ENCODE measurements around the gene ZNF497. TPM values are rescaled to one million over a fixed set of nuclear protein-coding genes. Genes with fewer than 3 reads are reported as not detected.

The ZNF497 gene
- total and polyA plus RNA-seq, 2 of the 13 experiments (the other 11 are each of a cell fraction or from before 2014, with no cell fraction given) = 1.5 to 1.9 TPM

DNA sequence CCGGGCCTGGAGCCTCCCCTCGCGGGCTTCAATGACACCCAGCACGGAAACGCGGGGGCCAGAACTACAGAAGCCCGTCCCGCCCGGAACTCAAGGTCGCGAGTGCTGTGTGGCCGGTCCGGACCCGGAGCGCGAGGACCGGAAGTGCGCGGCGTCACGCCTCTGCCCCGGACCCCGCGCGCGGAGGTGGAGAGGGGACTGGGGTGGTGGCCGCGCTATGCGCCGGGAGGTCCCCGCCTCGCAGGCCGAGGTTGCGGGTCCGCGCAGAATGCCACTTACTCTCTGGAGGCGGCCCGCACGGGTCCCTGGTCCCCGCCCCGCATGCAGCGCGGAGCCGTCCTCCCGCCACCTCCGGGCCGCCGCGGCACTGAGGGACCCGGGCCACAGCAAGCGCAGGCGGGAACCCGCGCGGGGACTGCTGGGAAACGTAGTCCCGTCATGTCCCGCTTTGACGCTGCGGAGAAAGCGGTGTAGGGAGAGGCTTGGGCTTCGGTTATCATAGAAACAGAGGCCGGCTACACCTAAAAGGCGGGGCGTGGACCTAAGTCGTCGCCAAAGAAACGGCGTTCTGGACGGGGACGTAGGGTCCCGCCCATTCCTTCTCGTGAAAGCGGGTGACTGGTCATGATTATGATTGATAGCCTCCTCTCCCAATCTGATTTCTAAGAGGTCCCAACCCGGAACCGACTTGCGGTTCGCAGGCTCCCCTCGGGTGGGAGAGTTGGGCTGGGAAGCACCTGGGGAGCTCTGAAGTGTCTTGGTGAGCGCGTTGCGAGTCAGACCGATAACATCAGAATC lies 18.3 kb upstream of the ZNF497 start, which contains the start of gene ZNF837 (continued):
- TF ChIP-seq, protein P1, sequence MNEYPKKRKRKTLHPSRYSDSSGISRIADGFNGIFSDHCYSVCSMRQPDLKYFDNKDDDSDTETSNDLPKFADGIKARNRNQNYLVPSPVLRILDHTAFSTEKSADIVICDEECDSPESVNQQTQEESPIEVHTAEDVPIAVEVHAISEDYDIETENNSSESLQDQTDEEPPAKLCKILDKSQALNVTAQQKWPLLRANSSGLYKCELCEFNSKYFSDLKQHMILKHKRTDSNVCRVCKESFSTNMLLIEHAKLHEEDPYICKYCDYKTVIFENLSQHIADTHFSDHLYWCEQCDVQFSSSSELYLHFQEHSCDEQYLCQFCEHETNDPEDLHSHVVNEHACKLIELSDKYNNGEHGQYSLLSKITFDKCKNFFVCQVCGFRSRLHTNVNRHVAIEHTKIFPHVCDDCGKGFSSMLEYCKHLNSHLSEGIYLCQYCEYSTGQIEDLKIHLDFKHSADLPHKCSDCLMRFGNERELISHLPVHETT (CRISPR knock-in tag; conservative IDR thresholded peaks at IDR 0.05) = peak; percentile 92
- TF ChIP-seq ZNF143 (CRISPR knock-in tag; IDR thresholded peaks at IDR 0.05) = peak; percentile 92
- TF ChIP-seq ZNF124 (CRISPR knock-in tag; IDR thresholded peaks at IDR 0.05) = peak; percentile 80
- TF ChIP-seq, protein P2, sequence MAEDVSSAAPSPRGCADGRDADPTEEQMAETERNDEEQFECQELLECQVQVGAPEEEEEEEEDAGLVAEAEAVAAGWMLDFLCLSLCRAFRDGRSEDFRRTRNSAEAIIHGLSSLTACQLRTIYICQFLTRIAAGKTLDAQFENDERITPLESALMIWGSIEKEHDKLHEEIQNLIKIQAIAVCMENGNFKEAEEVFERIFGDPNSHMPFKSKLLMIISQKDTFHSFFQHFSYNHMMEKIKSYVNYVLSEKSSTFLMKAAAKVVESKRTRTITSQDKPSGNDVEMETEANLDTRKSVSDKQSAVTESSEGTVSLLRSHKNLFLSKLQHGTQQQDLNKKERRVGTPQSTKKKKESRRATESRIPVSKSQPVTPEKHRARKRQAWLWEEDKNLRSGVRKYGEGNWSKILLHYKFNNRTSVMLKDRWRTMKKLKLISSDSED (CRISPR knock-in tag; IDR thresholded peaks at IDR 0.05) = no peak
- peak; percentile 96 for TF ChIP-seq CBFB (CRISPR knock-in tag; IDR thresholded peaks at IDR 0.05)
- peak; percentile 70; the same call in 1 of the 2 replicates for TF ChIP-seq MED1 (CRISPR knock-in tag; IDR thresholded peaks at IDR 0.05)
- TF ChIP-seq ZNF383 (CRISPR knock-in tag; IDR thresholded peaks at IDR 0.05; ENCODE audit: borderline replicate concordance) = no peak
- TF ChIP-seq ZNF839 (CRISPR knock-in tag; IDR thresholded peaks at IDR 0.05; ENCODE audit: borderline replicate concordance) = no peak
- TF ChIP-seq SOX13 (IDR thresholded peaks at IDR 0.05) = no peak
- TF ChIP-seq SOX13 (CRISPR knock-in tag; conservative IDR thresholded peaks at IDR 0.05 in 1 of 2, IDR thresholded peaks at IDR 0.05 in 1 of 2) = peak in 1 of 2 experiments; percentile 53; a peak in 2 of 4 replicates
- peak; percentile 96 for TF ChIP-seq SPEN (CRISPR knock-in tag; IDR thresholded peaks at IDR 0.05; ENCODE audit: low read depth)
- TF ChIP-seq, protein P3, sequence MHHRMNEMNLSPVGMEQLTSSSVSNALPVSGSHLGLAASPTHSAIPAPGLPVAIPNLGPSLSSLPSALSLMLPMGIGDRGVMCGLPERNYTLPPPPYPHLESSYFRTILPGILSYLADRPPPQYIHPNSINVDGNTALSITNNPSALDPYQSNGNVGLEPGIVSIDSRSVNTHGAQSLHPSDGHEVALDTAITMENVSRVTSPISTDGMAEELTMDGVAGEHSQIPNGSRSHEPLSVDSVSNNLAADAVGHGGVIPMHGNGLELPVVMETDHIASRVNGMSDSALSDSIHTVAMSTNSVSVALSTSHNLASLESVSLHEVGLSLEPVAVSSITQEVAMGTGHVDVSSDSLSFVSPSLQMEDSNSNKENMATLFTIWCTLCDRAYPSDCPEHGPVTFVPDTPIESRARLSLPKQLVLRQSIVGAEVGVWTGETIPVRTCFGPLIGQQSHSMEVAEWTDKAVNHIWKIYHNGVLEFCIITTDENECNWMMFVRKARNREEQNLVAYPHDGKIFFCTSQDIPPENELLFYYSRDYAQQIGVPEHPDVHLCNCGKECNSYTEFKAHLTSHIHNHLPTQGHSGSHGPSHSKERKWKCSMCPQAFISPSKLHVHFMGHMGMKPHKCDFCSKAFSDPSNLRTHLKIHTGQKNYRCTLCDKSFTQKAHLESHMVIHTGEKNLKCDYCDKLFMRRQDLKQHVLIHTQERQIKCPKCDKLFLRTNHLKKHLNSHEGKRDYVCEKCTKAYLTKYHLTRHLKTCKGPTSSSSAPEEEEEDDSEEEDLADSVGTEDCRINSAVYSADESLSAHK (CRISPR knock-in tag; IDR thresholded peaks at IDR 0.05; ENCODE audit: borderline replicate concordance) = no peak
- TF ChIP-seq, protein P4, sequence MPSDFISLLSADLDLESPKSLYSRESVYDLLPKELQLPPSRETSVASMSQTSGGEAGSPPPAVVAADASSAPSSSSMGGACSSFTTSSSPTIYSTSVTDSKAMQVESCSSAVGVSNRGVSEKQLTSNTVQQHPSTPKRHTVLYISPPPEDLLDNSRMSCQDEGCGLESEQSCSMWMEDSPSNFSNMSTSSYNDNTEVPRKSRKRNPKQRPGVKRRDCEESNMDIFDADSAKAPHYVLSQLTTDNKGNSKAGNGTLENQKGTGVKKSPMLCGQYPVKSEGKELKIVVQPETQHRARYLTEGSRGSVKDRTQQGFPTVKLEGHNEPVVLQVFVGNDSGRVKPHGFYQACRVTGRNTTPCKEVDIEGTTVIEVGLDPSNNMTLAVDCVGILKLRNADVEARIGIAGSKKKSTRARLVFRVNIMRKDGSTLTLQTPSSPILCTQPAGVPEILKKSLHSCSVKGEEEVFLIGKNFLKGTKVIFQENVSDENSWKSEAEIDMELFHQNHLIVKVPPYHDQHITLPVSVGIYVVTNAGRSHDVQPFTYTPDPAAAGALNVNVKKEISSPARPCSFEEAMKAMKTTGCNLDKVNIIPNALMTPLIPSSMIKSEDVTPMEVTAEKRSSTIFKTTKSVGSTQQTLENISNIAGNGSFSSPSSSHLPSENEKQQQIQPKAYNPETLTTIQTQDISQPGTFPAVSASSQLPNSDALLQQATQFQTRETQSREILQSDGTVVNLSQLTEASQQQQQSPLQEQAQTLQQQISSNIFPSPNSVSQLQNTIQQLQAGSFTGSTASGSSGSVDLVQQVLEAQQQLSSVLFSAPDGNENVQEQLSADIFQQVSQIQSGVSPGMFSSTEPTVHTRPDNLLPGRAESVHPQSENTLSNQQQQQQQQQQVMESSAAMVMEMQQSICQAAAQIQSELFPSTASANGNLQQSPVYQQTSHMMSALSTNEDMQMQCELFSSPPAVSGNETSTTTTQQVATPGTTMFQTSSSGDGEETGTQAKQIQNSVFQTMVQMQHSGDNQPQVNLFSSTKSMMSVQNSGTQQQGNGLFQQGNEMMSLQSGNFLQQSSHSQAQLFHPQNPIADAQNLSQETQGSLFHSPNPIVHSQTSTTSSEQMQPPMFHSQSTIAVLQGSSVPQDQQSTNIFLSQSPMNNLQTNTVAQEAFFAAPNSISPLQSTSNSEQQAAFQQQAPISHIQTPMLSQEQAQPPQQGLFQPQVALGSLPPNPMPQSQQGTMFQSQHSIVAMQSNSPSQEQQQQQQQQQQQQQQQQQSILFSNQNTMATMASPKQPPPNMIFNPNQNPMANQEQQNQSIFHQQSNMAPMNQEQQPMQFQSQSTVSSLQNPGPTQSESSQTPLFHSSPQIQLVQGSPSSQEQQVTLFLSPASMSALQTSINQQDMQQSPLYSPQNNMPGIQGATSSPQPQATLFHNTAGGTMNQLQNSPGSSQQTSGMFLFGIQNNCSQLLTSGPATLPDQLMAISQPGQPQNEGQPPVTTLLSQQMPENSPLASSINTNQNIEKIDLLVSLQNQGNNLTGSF (CRISPR knock-in tag; IDR thresholded peaks at IDR 0.05) = peak; percentile 92
- no peak for TF ChIP-seq PRPF4 (IDR thresholded peaks at IDR 0.05; ENCODE audit: low read depth, low read length, poor library complexity, severe bottlenecking)
- no peak for TF ChIP-seq ZNF510 (CRISPR knock-in tag; IDR thresholded peaks at IDR 0.05; ENCODE audit: low read depth)
- TF ChIP-seq ZNF75D (CRISPR knock-in tag; IDR thresholded peaks at IDR 0.05; ENCODE audit: borderline replicate concordance) = no peak
